Dedifferentiated amniotic fluid mesenchymal stem cell (primary cell): ENCODE data around the gene DPYSL5.
"Not testable (repeated sequence)": the region's sequence is repeated elsewhere in the genome, so short reads cannot be mapped to it uniquely, and the experiment has no call there.

Experiments used
- DNase-seq: peaks from one replicate; pipeline ENCODE4 v3.0.0-alpha.2; 2016; ENCODE audit errors: extremely low spot score

Gene DPYSL5

GRCh38 chr2:26901326-26902183, 53.6 kb downstream of the DPYSL5 start:
- DNase-seq, result no peak

GRCh38 chr2:26903676-26904075, 55.7 kb downstream of the DPYSL5 start:
- no peak for DNase-seq

- no peak for DNase-seq
Measured at GRCh38 chr2:26904839-26905238, 56.9 kb downstream of the DPYSL5 start.

- no peak for DNase-seq
Measured at GRCh38 chr2:26905341-26906198, 57.6 kb downstream of the DPYSL5 start.

GRCh38 chr2:26907416-26907815, 59.5 kb downstream of the DPYSL5 start:
- DNase-seq, result no peak

- DNase-seq, result no peak
Measured at GRCh38 chr2:26910176-26910575, 62.2 kb downstream of the DPYSL5 start.

GRCh38 chr2:26911911-26912861, 64.3 kb downstream of the DPYSL5 start:
- peak; percentile 44 for DNase-seq

- DNase-seq, result peak; percentile 66
Measured at GRCh38 chr2:26913606-26913998, 65.7 kb downstream of the DPYSL5 start.

GRCh38 chr2:26913999-26914658, 66.2 kb downstream of the DPYSL5 start:
- no peak for DNase-seq

GRCh38 chr2:26914659-26915310, 66.9 kb downstream of the DPYSL5 start:
- DNase-seq, result no peak

- no peak for DNase-seq
Measured at GRCh38 chr2:26915316-26915715, 67.4 kb downstream of the DPYSL5 start.

GRCh38 chr2:26916128-26916692, 68.3 kb downstream of the DPYSL5 start:
- no peak for DNase-seq

GRCh38 chr2:26917135-26917836, 69.4 kb downstream of the DPYSL5 start:
- no peak for DNase-seq

- no peak for DNase-seq
Measured at GRCh38 chr2:26921323-26921722, 73.4 kb downstream of the DPYSL5 start.

- DNase-seq, result no peak
Measured at GRCh38 chr2:26922405-26923188, 74.7 kb downstream of the DPYSL5 start.

GRCh38 chr2:26923189-26923466, 75.2 kb downstream of the DPYSL5 start:
- not testable (repeated sequence) for DNase-seq

GRCh38 chr2:26924731-26925099, 76.8 kb downstream of the DPYSL5 start:
- DNase-seq, result no peak

- DNase-seq, result no peak
Measured at GRCh38 chr2:26925100-26925791, 77.3 kb downstream of the DPYSL5 start.
